ENCODE data around the gene ZBTB25.

ZBTB25 gene

GRCh38 chr14:64549791-64550620 lies 46.4 kb upstream of the ZBTB25 start, which contains the start of gene PPP1R36:
Gene PPP1R36, plus strand, starts transcription at chr14:64549961. Its CDS starts 37 bp downstream, at chr14:64549998.
- ATAC-seq: no peak; the same call in 2 of the 3 replicates

GRCh38 chr14:64549016-64549415 lies 45.4 kb upstream of the ZBTB25 start:
- ATAC-seq: no peak
- TF ChIP-seq ZFP30 (CRISPR knock-in tag; IDR thresholded peaks at IDR 0.05) (no peak), CSDC2 (CRISPR knock-in tag; IDR thresholded peaks at IDR 0.05) (no peak), PPARA (CRISPR knock-in tag; IDR thresholded peaks at IDR 0.05; ENCODE audit: borderline replicate concordance) (no peak), ESRRG (CRISPR knock-in tag; IDR thresholded peaks at IDR 0.05) (no peak), ZNF70 (CRISPR knock-in tag; IDR thresholded peaks at IDR 0.05) (no peak), ZC3H10 (CRISPR knock-in tag; IDR thresholded peaks at IDR 0.05) (no peak), TOX (CRISPR knock-in tag; IDR thresholded peaks at IDR 0.05; ENCODE audit: borderline replicate concordance) (no peak), ARNTL (CRISPR knock-in tag; IDR thresholded peaks at IDR 0.05; ENCODE audit: borderline replicate concordance, low read depth) (no peak)

More at GRCh38 chr14:64549791-64550620, 46.4 kb upstream of the ZBTB25 start, which contains the start of gene PPP1R36:
- no peak for TF ChIP-seq ZC3H10 (CRISPR knock-in tag; IDR thresholded peaks at IDR 0.05)
- TF ChIP-seq SNAI2 (CRISPR knock-in tag; IDR thresholded peaks at IDR 0.05): no peak
- no peak for TF ChIP-seq POU6F1 (CRISPR knock-in tag; IDR thresholded peaks at IDR 0.05; ENCODE audit: borderline replicate concordance, low read depth)
- TF ChIP-seq TCF4 (CRISPR knock-in tag; IDR thresholded peaks at IDR 0.05; ENCODE audit: borderline replicate concordance): no peak
- no peak for TF ChIP-seq RARB (CRISPR knock-in tag; IDR thresholded peaks at IDR 0.05)
- TF ChIP-seq TSHZ2 (CRISPR knock-in tag; IDR thresholded peaks at IDR 0.05): no peak
- TF ChIP-seq CSRNP3 (CRISPR knock-in tag; IDR thresholded peaks at IDR 0.05): no peak
- TF ChIP-seq TOX (CRISPR knock-in tag; IDR thresholded peaks at IDR 0.05; ENCODE audit: borderline replicate concordance): no peak
- no peak for TF ChIP-seq ZNF565 (CRISPR knock-in tag; conservative IDR thresholded peaks at IDR 0.05; ENCODE audit: low read depth)
- no peak for TF ChIP-seq ZFP3 (CRISPR knock-in tag; IDR thresholded peaks at IDR 0.05)
- TF ChIP-seq ZNF70 (CRISPR knock-in tag; IDR thresholded peaks at IDR 0.05): no peak
- TF ChIP-seq OSR1 (CRISPR knock-in tag; IDR thresholded peaks at IDR 0.05): no peak
- no peak for TF ChIP-seq ARNTL (CRISPR knock-in tag; IDR thresholded peaks at IDR 0.05; ENCODE audit: borderline replicate concordance, low read depth)
- TF ChIP-seq ZNF8 (CRISPR knock-in tag; IDR thresholded peaks at IDR 0.05): no peak
- TF ChIP-seq PATZ1 (CRISPR knock-in tag; IDR thresholded peaks at IDR 0.05; ENCODE audit: borderline replicate concordance): no peak
- no peak for TF ChIP-seq ZFP30 (CRISPR knock-in tag; IDR thresholded peaks at IDR 0.05)
- no peak for TF ChIP-seq GLIS3 (CRISPR knock-in tag; IDR thresholded peaks at IDR 0.05)
- no peak for TF ChIP-seq ISL1 (CRISPR knock-in tag; IDR thresholded peaks at IDR 0.05)
- TF ChIP-seq ESRRG (CRISPR knock-in tag; IDR thresholded peaks at IDR 0.05): no peak
- TF ChIP-seq BACH2 (CRISPR knock-in tag; IDR thresholded peaks at IDR 0.05; ENCODE audit: borderline replicate concordance): no peak
